Measurements from ENCODE around the gene FOXP3.

DNA sequence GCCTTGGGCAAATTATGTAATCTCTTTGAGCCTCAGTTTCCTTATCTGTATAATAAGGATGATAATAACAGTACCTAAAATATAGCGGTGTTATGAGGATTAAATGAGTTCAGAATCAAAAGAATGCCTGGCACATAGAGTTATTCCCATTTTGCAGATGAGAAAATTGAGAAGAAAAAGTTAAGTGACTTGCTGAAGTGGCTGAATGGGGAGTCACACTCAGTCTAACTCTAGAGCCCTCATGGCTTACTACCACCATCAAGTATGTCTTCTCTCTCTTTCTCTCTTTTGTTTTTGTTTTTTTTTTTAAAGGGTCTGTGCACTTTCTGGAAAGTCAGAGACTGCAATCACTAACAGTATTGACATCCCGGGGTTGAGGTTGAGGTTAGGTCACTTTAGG, 32.0 kb downstream of the FOXP3 start:
- no peak for TF ChIP-seq POLR2AphosphoS5 (IDR thresholded peaks at IDR 0.05)
- no peak for TF ChIP-seq CTCF (IDR thresholded peaks at IDR 0.05)
- TF ChIP-seq EP300 (IDR thresholded peaks at IDR 0.05): no peak

All from upper lobe of left lung (tissue), 4 donors.